ENCODE data around the gene MBNL1.

The MBNL1 gene

DNA sequence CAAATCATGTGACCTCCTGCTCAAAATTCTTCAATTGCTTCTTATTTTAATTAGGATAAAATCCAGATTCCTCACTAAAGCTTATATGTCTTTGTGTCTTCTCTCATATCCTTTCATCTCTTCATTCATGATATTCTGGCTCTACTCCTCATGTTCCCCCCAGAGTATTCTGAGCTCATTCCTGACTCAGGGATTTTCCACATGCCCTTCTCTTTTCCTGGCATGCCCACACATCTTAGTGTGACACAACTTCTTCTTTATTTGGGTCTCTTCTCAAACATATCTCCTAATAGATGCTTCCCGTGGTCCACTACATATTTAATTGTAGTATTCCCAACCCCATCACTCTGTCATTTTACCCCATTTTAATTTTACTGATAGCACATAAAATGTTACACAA lies 15.2 kb upstream of the MBNL1 start:
- Histone ChIP-seq H3K27ac (ENCODE audit: low read depth, low read length) (no peak overlapping the region), H3K4me3 (ENCODE audit: low read depth, low read length) (no peak overlapping the region), H3K9ac (ENCODE audit: low read depth, low read length) (no peak overlapping the region), H3K27me3 (ENCODE audit: control insufficient read depth, insufficient read depth, low read length) (no peaks in the 10 kb centered on the region), H3K9me3 (ENCODE audit: control insufficient read depth, insufficient read depth, low read length) (no peaks in the 10 kb centered on the region), H3K4me1 (ENCODE audit: control insufficient read depth, insufficient read depth, low read length) (no peaks in the 10 kb centered on the region), H3K36me3 (ENCODE audit: control insufficient read depth, insufficient read depth, low read length) (no peaks in the 10 kb centered on the region)

DNA sequence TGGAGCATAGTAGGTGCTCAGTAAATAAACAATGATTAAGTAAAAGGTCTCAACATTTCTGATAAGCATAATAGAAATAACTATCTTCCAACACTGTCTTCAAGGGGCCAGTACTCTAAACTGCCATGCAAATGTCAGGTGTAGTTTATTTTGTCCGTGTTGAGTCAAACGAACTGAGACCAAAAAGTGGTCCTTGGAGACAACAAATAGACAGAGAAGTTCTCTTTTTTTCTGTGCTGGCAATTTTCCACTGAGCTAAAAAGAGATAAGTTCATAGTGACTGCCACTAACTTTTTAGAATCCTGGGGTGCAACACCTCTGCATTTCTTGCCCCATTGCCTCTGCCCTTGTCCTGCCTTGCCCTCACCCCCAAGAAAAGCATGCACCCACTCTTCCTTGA lies 14.7 kb upstream of the MBNL1 start:
- Histone ChIP-seq H3K9ac (ENCODE audit: low read depth, low read length) (no peak overlapping the region), H3K27me3 (ENCODE audit: control insufficient read depth, insufficient read depth, low read length) (no peaks in the 10 kb centered on the region), H3K4me3 (ENCODE audit: low read depth, low read length) (no peak overlapping the region), H3K36me3 (ENCODE audit: control insufficient read depth, insufficient read depth, low read length) (no peaks in the 10 kb centered on the region), H3K4me1 (ENCODE audit: control insufficient read depth, insufficient read depth, low read length) (no peaks in the 10 kb centered on the region), H3K9me3 (ENCODE audit: control insufficient read depth, insufficient read depth, low read length) (no peaks in the 10 kb centered on the region), H3K27ac (ENCODE audit: low read depth, low read length) (no peak overlapping the region)

DNA sequence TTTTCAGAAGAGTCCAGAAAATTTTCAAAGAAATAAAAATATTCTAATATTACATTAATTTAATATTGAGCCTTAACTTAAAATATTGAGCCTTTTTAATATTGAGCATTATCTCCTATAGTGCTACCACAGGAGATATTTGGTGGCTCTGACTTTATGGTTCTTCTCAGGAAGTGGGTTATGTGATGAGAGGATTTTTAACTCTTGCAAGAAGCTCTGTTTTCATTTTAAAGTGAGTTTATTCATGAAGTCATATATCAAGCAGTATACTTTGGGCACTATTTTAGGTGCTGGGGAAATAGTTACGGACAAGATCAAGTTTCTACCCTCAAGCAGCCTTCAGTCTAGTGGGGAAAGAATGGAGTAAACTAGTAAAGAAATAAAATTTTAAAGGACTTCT lies 13.4 kb upstream of the MBNL1 start:
- Histone ChIP-seq H3K9me3 (ENCODE audit: control insufficient read depth, insufficient read depth, low read length) (no peaks in the 10 kb centered on the region), H3K36me3 (ENCODE audit: control insufficient read depth, insufficient read depth, low read length) (no peaks in the 10 kb centered on the region), H3K4me3 (ENCODE audit: low read depth, low read length) (no peak overlapping the region), H3K9ac (ENCODE audit: low read depth, low read length) (no peak overlapping the region), H3K27ac (ENCODE audit: low read depth, low read length) (no peak overlapping the region), H3K4me1 (ENCODE audit: control insufficient read depth, insufficient read depth, low read length) (no peaks in the 10 kb centered on the region), H3K27me3 (ENCODE audit: control insufficient read depth, insufficient read depth, low read length) (no peaks in the 10 kb centered on the region)

DNA sequence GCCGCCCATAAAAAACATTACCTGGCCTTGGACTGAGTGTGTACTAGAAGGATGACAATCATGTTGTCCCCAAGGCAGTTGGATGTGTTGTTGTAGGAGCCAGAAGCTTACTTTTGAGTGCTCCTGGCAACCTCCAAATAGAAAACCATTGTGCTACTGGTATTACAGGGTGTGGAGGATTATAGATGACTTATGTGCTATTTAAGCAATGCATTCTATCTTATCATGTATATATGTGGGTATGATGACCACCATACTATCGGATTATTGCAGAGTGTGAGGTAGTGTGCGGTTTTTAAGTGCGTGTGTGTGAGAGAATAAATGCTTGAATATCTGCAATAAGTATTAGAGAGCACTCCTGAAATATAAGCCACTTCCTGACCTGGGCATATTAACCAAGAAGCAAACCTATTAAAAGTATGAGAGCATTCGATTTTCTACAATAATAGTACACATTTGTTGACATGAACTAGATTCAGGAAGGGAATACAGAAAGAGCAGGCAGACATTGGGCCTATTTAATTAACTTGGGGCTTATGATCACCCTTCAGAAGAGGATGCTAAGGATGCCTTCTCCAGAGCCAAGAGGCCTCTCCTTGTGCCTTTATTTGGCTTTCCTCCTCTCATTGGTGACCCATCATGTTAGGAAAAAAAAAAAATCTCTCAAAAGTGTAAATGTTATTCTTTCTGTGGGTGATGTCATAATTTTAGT lies 11.7 kb upstream of the MBNL1 start:
- no peak overlapping the region for H3K4me3 ChIP-seq (ENCODE audit: low read depth, low read length)
- H3K9ac ChIP-seq (ENCODE audit: low read depth, low read length): no peak overlapping the region
- no peaks in the 10 kb centered on the region for H3K4me1 ChIP-seq (ENCODE audit: control insufficient read depth, insufficient read depth, low read length)
- no peaks in the 10 kb centered on the region for H3K9me3 ChIP-seq (ENCODE audit: control insufficient read depth, insufficient read depth, low read length)
- no peaks in the 10 kb centered on the region for H3K36me3 ChIP-seq (ENCODE audit: control insufficient read depth, insufficient read depth, low read length)
- no peaks in the 10 kb centered on the region for H3K27me3 ChIP-seq (ENCODE audit: control insufficient read depth, insufficient read depth, low read length)
- no peak overlapping the region for H3K27ac ChIP-seq (ENCODE audit: low read depth, low read length)

DNA sequence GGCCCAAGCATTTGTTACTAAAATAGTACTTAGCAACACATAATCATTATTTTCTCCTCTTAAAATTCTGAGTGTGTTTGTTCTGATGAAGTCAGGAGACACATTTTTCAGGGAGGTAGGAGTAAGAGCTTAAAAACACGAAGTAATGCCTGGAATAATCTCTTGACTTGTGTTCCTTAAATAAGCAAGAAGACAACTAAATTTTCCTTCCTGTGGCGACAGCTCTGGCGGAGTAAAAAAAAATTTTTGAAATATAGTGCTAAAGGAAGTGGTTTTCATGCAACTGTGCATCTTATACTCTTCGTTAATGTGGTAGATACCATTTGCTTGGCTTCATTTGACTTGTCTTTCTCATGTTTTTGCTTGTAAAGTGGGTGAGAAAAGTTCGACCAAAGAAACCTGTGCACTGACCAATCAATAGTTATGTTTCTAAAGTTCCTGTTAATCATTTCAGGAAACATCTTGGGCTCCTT lies 11.1 kb upstream of the MBNL1 start:
- H3K4me3 ChIP-seq (ENCODE audit: low read depth, low read length): no peak overlapping the region
- no peak overlapping the region for H3K9ac ChIP-seq (ENCODE audit: low read depth, low read length)
- no peaks in the 10 kb centered on the region for H3K4me1 ChIP-seq (ENCODE audit: control insufficient read depth, insufficient read depth, low read length)
- H3K9me3 ChIP-seq (ENCODE audit: control insufficient read depth, insufficient read depth, low read length): no peaks in the 10 kb centered on the region
- no peak overlapping the region for H3K27ac ChIP-seq (ENCODE audit: low read depth, low read length)
- no peaks in the 10 kb centered on the region for H3K27me3 ChIP-seq (ENCODE audit: control insufficient read depth, insufficient read depth, low read length)
- no peaks in the 10 kb centered on the region for H3K36me3 ChIP-seq (ENCODE audit: control insufficient read depth, insufficient read depth, low read length)

DNA sequence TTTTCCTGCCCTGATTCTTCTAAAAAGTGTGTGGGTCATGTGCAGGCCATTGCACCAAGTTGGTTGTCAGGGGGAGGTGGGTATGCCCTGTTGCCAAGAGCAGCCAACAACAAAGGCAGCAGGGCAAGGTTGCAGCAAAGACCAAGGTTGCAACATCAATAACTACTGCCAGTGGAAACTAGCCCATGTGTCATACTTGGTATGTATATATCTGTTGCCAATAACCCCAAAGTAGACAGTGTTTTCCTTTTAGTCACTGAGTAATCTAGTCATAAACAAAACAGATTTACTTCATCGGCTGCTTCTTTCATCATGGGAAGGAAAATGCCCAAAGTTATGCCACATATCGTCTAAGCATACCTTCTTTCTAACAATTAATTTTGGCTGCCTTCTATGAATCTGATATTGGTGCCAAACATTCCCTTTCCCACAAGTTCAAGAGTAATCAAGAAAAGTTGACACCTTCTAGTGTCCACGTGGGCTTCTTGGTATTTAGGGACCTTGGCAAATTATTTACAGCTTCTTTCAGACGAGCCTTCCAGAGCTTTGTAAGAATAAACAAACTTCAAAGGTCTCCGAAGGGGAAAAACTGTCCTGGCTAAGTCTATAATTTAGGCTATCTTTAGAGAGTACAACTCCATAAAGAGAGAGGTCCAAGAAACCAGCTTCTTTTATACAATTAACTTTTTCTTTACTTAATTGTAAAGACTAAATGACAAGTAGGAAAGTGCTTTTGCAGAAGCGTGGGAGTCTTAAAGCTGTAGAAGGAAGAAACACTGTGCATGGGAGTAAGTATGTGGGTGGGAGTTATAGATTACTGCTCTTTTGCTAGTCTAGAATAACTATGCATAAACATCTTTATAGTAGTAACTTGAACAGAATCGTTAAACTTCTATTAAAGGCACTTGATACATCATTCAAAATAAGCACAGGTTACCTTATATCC lies 10.0 kb upstream of the MBNL1 start:
- H3K4me1 ChIP-seq (ENCODE audit: control insufficient read depth, insufficient read depth, low read length): no peaks in the 10 kb centered on the region
- H3K9ac ChIP-seq (ENCODE audit: low read depth, low read length): no peak overlapping the region
- no peaks in the 10 kb centered on the region for H3K9me3 ChIP-seq (ENCODE audit: control insufficient read depth, insufficient read depth, low read length)
- no peaks in the 10 kb centered on the region for H3K27me3 ChIP-seq (ENCODE audit: control insufficient read depth, insufficient read depth, low read length)
- no peak overlapping the region for H3K27ac ChIP-seq (ENCODE audit: low read depth, low read length)
- no peaks in the 10 kb centered on the region for H3K36me3 ChIP-seq (ENCODE audit: control insufficient read depth, insufficient read depth, low read length)
- H3K4me3 ChIP-seq (ENCODE audit: low read depth, low read length): no peak overlapping the region

DNA sequence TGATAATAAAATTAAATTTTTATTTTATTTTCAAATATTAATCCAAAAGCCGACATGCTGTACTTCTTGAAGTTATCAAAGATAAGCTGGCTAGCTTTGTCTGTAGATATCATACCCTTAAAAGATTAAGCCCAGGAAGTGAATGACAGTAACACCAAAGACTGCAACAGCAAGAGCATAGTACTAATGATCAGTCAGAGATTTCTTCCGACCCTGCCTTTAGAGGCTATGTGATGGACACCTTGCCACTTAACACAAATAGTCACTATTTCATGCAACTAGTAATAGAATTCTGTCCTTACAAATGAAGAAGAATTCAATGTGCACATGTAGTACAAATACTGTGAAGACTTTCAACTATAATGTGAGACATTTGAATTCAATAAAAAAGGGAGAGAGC lies 9.3 kb upstream of the MBNL1 start:
- Histone ChIP-seq H3K4me1 (ENCODE audit: control insufficient read depth, insufficient read depth, low read length) (no peaks in the 10 kb centered on the region), H3K9ac (ENCODE audit: low read depth, low read length) (no peak overlapping the region), H3K27me3 (ENCODE audit: control insufficient read depth, insufficient read depth, low read length) (no peaks in the 10 kb centered on the region), H3K27ac (ENCODE audit: low read depth, low read length) (no peak overlapping the region), H3K36me3 (ENCODE audit: control insufficient read depth, insufficient read depth, low read length) (no peaks in the 10 kb centered on the region), H3K4me3 (ENCODE audit: low read depth, low read length) (no peak overlapping the region), H3K9me3 (ENCODE audit: control insufficient read depth, insufficient read depth, low read length) (no peaks in the 10 kb centered on the region)

DNA sequence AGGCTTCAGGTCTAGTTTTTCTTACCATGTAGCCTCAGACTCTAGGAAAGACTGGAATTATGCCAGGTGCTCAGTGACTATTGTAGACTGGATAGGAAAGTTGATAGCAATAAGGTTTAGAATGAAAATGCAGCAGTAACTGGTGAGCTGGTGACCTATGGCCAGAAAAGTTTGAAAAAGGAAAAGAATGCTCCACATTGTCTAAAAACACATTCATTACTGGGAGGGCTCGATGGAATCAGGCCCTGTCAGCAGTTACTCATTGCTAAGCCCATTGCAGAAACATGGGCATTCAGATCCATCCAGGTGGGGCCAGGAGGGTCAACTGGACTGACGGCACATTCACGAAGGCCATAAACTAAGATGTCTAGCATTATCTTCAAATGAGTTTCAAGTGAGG lies 8.7 kb upstream of the MBNL1 start:
- Histone ChIP-seq H3K27ac (ENCODE audit: low read depth, low read length) (no peak overlapping the region), H3K36me3 (ENCODE audit: control insufficient read depth, insufficient read depth, low read length) (no peaks in the 10 kb centered on the region), H3K4me3 (ENCODE audit: low read depth, low read length) (no peak overlapping the region), H3K9ac (ENCODE audit: low read depth, low read length) (no peak overlapping the region), H3K4me1 (ENCODE audit: control insufficient read depth, insufficient read depth, low read length) (no peaks in the 10 kb centered on the region), H3K27me3 (ENCODE audit: control insufficient read depth, insufficient read depth, low read length) (no peaks in the 10 kb centered on the region), H3K9me3 (ENCODE audit: control insufficient read depth, insufficient read depth, low read length) (no peaks in the 10 kb centered on the region)

DNA sequence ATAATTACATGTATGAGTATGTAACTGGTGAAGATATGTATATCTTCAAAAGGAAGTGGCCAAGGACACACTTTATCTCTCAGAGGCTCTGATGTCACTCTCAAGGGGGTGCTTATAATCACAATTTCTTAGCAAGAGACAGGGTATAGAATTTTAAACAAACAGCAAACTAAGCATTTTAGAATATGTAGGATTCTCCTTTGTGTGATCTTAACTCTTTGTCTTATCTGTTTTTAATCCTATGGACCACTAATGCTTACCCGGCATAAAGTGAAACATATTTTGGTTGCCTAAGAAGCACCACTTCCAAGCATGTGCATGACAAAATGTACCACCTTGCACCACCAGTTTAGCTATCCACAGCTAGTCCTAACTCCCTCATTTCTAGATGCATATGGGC lies 8.2 kb upstream of the MBNL1 start:
- Histone ChIP-seq H3K9me3 (ENCODE audit: control insufficient read depth, insufficient read depth, low read length) (no peaks in the 10 kb centered on the region), H3K27ac (ENCODE audit: low read depth, low read length) (no peak overlapping the region), H3K4me1 (ENCODE audit: control insufficient read depth, insufficient read depth, low read length) (no peaks in the 10 kb centered on the region), H3K27me3 (ENCODE audit: control insufficient read depth, insufficient read depth, low read length) (no peaks in the 10 kb centered on the region), H3K36me3 (ENCODE audit: control insufficient read depth, insufficient read depth, low read length) (no peaks in the 10 kb centered on the region), H3K9ac (ENCODE audit: low read depth, low read length) (no peak overlapping the region), H3K4me3 (ENCODE audit: low read depth, low read length) (no peak overlapping the region)

DNA sequence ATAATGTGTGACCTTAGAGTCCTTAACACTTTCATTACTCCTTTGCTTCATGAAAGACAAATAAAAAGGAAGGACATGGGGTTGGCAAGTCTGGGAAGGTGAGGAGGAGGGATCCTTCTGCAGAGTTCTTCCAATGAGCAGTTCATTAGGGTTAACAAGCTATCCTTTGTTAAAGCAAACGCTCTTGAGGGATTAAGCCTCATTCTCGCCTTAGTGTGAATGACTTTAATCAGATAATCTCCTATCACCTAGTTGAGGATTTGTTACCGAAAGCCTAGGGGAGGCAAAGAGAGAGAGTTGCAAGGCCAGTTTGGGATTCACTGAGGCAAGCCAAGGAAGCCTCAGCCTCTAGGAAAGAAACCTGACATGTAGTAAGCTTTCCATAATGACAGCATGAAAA lies 7.4 kb upstream of the MBNL1 start:
- Histone ChIP-seq H3K9ac (ENCODE audit: low read depth, low read length) (no peak overlapping the region), H3K9me3 (ENCODE audit: control insufficient read depth, insufficient read depth, low read length) (no peaks in the 10 kb centered on the region), H3K27ac (ENCODE audit: low read depth, low read length) (no peak overlapping the region), H3K4me1 (ENCODE audit: control insufficient read depth, insufficient read depth, low read length) (no peaks in the 10 kb centered on the region), H3K36me3 (ENCODE audit: control insufficient read depth, insufficient read depth, low read length) (no peaks in the 10 kb centered on the region), H3K27me3 (ENCODE audit: control insufficient read depth, insufficient read depth, low read length) (no peaks in the 10 kb centered on the region), H3K4me3 (ENCODE audit: low read depth, low read length) (no peak overlapping the region)

DNA sequence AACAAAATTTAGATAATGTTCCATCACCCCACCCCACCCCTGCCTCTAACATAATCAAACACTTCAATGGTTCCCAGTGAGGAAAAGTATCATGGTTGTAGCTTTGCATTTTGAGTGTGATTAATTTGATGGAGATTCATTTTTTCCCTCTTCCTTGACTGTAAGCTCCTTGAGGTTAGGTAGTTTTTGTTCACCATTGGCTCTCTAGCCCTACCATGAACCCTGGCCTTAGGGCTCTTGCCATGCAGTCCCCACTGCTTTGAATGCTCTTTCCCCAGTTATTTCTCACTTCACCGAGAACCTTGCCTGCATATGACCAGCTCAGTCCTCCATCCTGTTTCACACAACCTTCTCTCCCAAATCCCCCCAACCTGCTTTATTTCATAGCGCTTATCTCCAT lies 5.0 kb upstream of the MBNL1 start:
- peaks cover 9% of the 10 kb centered on the region; the same call in 1 of the 2 replicates for H3K4me1 ChIP-seq (ENCODE audit: control insufficient read depth, insufficient read depth, low read length)
- no peak overlapping the region for H3K9ac ChIP-seq (ENCODE audit: low read depth, low read length)
- H3K4me3 ChIP-seq (ENCODE audit: low read depth, low read length): no peak overlapping the region
- no peaks in the 10 kb centered on the region for H3K9me3 ChIP-seq (ENCODE audit: control insufficient read depth, insufficient read depth, low read length)
- no peaks in the 10 kb centered on the region for H3K36me3 ChIP-seq (ENCODE audit: control insufficient read depth, insufficient read depth, low read length)
- peaks cover 20% of the 10 kb centered on the region for H3K27me3 ChIP-seq (ENCODE audit: control insufficient read depth, insufficient read depth, low read length)
- no peak overlapping the region for H3K27ac ChIP-seq (ENCODE audit: low read depth, low read length)
